Posterior vena cava (tissue), 2 donors: ENCODE results near the gene TBX2. TPM values are rescaled to one million over a fixed set of nuclear protein-coding genes. Genes with fewer than 3 reads are reported as not detected.
"Not testable (repeated sequence)": the region's sequence is repeated elsewhere in the genome, so short reads cannot be mapped to it uniquely, and the experiment has no call there.

ENCODE experiments used
- DNase-seq: peaks from one replicate; pipeline ENCODE4 v3.0.0-alpha.2; 2020; ENCODE audit warnings: low spot score
- intact Hi-C, 2 donors: fragments of 100-400 bp; cut with DNase I; formaldehyde crosslinking; loops; one replicate each; pipeline versions ENCODE4 v1.14.1 to v1.14.2; 2022 to 2023
- total RNA-seq, 2 donors: library from RNA; stranded (reverse); fragmentation: NEBNext Ultra II Directional; extraction: Animal tissue kit (Norgen Biotek cat#: 25700); gene quantifications; one replicate each; pipeline ENCODE4 v1.2.1, GENCODE V29; 2021
- donor health status: DM: yes; HTN: yes; CAD: no.
- donor health status: DM: yes; HTN: yes; CAD: no.

TBX2 gene
- total RNA-seq, 2 donors from 2014 or later, result 11.2 to 16.5 TPM

GRCh38 chr17:61442136-61442775, 42.6 kb downstream of the TBX2 start:
- intact Hi-C loops, result no loop called here
- DNase-seq, result no peak

- DNase-seq, result no peak
These were observed 43.3 kb downstream of the TBX2 start for GRCh38 chr17:61442878-61443474.

GRCh38 chr17:61443475-61443882, 43.8 kb downstream of the TBX2 start:
- no peak for DNase-seq
- intact Hi-C loops, result no loop called here

More at GRCh38 chr17:61442878-61443474, 43.3 kb downstream of the TBX2 start:
- intact Hi-C loops, result no loop called here

GRCh38 chr17:61444075-61444474, 44.4 kb downstream of the TBX2 start:
- intact Hi-C loops, result no loop called here
- no peak for DNase-seq

- intact Hi-C loops, result no loop called here
- DNase-seq, result no peak
These were observed 45.2 kb downstream of the TBX2 start for GRCh38 chr17:61444831-61445230.

GRCh38 chr17:61447358-61447757, 47.7 kb downstream of the TBX2 start:
- no peak for DNase-seq
- intact Hi-C loops, result no loop called here

- DNase-seq, result no peak
- intact Hi-C loops, result no loop called here
These were observed 48.4 kb downstream of the TBX2 start for GRCh38 chr17:61448042-61448441.

GRCh38 chr17:61449140-61449539, 49.5 kb downstream of the TBX2 start:
- DNase-seq, intact Hi-C loops: not testable (repeated sequence)

- DNase-seq, result no peak
- intact Hi-C loops, result loop anchor here in 1 of 2 donors (10.0 kb wide), 1 partner anchor 95 kb away; no protein-coding TSS in a partner anchor
These were observed 50.3 kb downstream of the TBX2 start for GRCh38 chr17:61449707-61450640.

GRCh38 chr17:61450641-61451537, 51.2 kb downstream of the TBX2 start:
- no peak for DNase-seq
- intact Hi-C loops, result loop anchor here in 1 of 2 donors (10.0 kb wide), 1 partner anchor 94 kb away; no protein-coding TSS in a partner anchor

- intact Hi-C loops, result loop anchor here in 1 of 2 donors (10.0 kb wide), 1 partner anchor 93 kb away; no protein-coding TSS in a partner anchor
- no peak for DNase-seq
These were observed 52.1 kb downstream of the TBX2 start for GRCh38 chr17:61451538-61452300.

- intact Hi-C loops, result loop anchor here in 1 of 2 donors (10.0 kb wide), 1 partner anchor 92 kb away; no protein-coding TSS in a partner anchor
- DNase-seq, result no peak
These were observed 53.0 kb downstream of the TBX2 start, which contains the start of gene TBX4 for GRCh38 chr17:61452301-61453290. TSS of gene TBX4 (plus strand) at chr17:61452422. CDS start at chr17:61456491, 4,069 bp downstream.

- intact Hi-C loops, result loop anchor here in 1 of 2 donors (10.0 kb wide), 1 partner anchor 91 kb away; no protein-coding TSS in a partner anchor
- no peak for DNase-seq
These were observed 54.1 kb downstream of the TBX2 start for GRCh38 chr17:61453566-61454380.

GRCh38 chr17:61454381-61455323, 55.0 kb downstream of the TBX2 start:
- intact Hi-C loops, result loop anchor here in 1 of 2 donors (10.0 kb wide), 1 partner anchor 90 kb away; no protein-coding TSS in a partner anchor
- DNase-seq, result no peak
